Activated CD4-positive, alpha-beta memory T cell treated with anti-CD3 and anti-CD28 coated beads, Interleukin-2, amount 10 ng/mL, durations not matched to agents 7 days and 5 days (primary cell): ENCODE measurements around the gene ARHGAP25. TPM values are rescaled to one million over a fixed set of nuclear protein-coding genes. Genes with fewer than 3 reads are reported as not detected.

Experiments
- CTCF ChIA-PET: fragments of 350-600 bp; sonication (Branson Sonifier 250); formaldehyde crosslinking; loops from one replicate; lab custom pipeline; 2021; ENCODE audit warnings: antibody characterized with exemption, inconsistent platforms; lab: Charles Lee
- POLR2A ChIA-PET: fragments of 350-600 bp; sonication (Branson Sonifier 250); formaldehyde crosslinking; loops from one replicate; lab custom pipeline; 2021; ENCODE audit warnings: antibody characterized with exemption; lab: Charles Lee
- DNase-seq: peaks from one replicate; pipeline ENCODE4 v3.0.0-alpha.2; 2020
- H3K27ac Mint-ChIP-seq: one replicate; pipeline ENCODE4 v1.8.0; 2021; ENCODE audit warnings: mild to moderate bottlenecking, mixed read lengths
- H3K27me3 Mint-ChIP-seq: one replicate; pipeline ENCODE4 v1.8.0; 2021; ENCODE audit warnings: mixed read lengths
- H3K36me3 Mint-ChIP-seq: one replicate; pipeline ENCODE4 v1.8.0; 2021; ENCODE audit warnings: low read depth, mixed read lengths
- H3K4me1 Mint-ChIP-seq: one replicate; pipeline ENCODE4 v1.8.0; 2021; ENCODE audit warnings: mixed read lengths
- H3K4me3 Mint-ChIP-seq: one replicate; pipeline ENCODE4 v1.8.0; 2021; ENCODE audit warnings: mild to moderate bottlenecking, mixed read lengths
- H3K9me3 Mint-ChIP-seq: one replicate; pipeline ENCODE4 v1.8.0; 2021; ENCODE audit warnings: mixed read lengths
- total RNA-seq, 2 experiments: library from RNA; stranded (reverse); gene quantifications; one replicate each; pipeline ENCODE4 v1.2.3, GENCODE V29; 2021

The ARHGAP25 gene
- total RNA-seq, 2 experiments from 2014 or later, result 128 to 132 TPM

GRCh38 chr2:68721482-68722101 lies 13.0 kb upstream of the ARHGAP25 start:
- H3K27ac Mint-ChIP-seq, result peak overlapping the region; percentile 95
- peaks cover 99% of the 10 kb centered on the region for H3K4me1 Mint-ChIP-seq
- peak overlapping the region; percentile 58 for H3K4me3 Mint-ChIP-seq
- ChIA-PET CTCF (interaction anchor here (0.7 to 6.0 kb wide), 15 partner anchors 12 to 258 kb away, joined by 3 to 38 read pairs (median 4); partner anchors contain the start of gene ARHGAP25), POLR2A (interaction anchor here (0.7 to 19.9 kb wide), 14 partner anchors 9 to 256 kb away, joined by 3 to 491 read pairs (median 7); partner anchors contain the start of genes APLF, ARHGAP25 and FBXO48)
- H3K36me3 Mint-ChIP-seq, result no peaks in the 10 kb centered on the region
- DNase-seq, result peak; percentile 67
- H3K9me3 Mint-ChIP-seq, result no peaks in the 10 kb centered on the region
- H3K27me3 Mint-ChIP-seq, result no peaks in the 10 kb centered on the region

- H3K4me3 Mint-ChIP-seq, result no peak overlapping the region
- no peak for DNase-seq
- ChIA-PET CTCF (interaction anchor here (0.6 to 6.0 kb wide), 14 partner anchors 11 to 290 kb away, joined by 3 to 38 read pairs (median 4); partner anchors contain the start of genes ANTXR1 and ARHGAP25), POLR2A (interaction anchor here (0.5 to 19.9 kb wide), 8 partner anchors 11 to 257 kb away, joined by 4 to 491 read pairs (median 13); partner anchors contain the start of gene ARHGAP25)
- no peaks in the 10 kb centered on the region for H3K27me3 Mint-ChIP-seq
- no peaks in the 10 kb centered on the region for H3K36me3 Mint-ChIP-seq
- H3K27ac Mint-ChIP-seq, result peak overlapping the region; percentile 95
- no peaks in the 10 kb centered on the region for H3K9me3 Mint-ChIP-seq
- H3K4me1 Mint-ChIP-seq, result peaks cover 99% of the 10 kb centered on the region
Observed at GRCh38 chr2:68722712-68723111, 11.9 kb upstream of the ARHGAP25 start.

GRCh38 chr2:68723181-68723580 lies 11.4 kb upstream of the ARHGAP25 start:
- Mint-ChIP-seq H3K4me3 (no peak overlapping the region), H3K27ac (peak overlapping the region; percentile 95), H3K4me1 (peaks cover 99% of the 10 kb centered on the region), H3K27me3 (no peaks in the 10 kb centered on the region), H3K9me3 (no peaks in the 10 kb centered on the region), H3K36me3 (no peaks in the 10 kb centered on the region)
- CTCF ChIA-PET, result interaction anchor here (0.6 to 6.0 kb wide), 10 partner anchors 8 to 290 kb away, joined by 3 to 38 read pairs (median 8); partner anchors contain the start of genes ANTXR1 and ARHGAP25
- DNase-seq, result no peak
- POLR2A ChIA-PET, result interaction anchor here (0.5 to 19.9 kb wide), 5 partner anchors 10 to 185 kb away, joined by 4 to 491 read pairs (median 46); partner anchors contain the start of gene ARHGAP25

GRCh38 chr2:68726100-68726499 lies 8.5 kb upstream of the ARHGAP25 start:
- CTCF ChIA-PET, result interaction anchor here (0.9 to 3.3 kb wide), 7 partner anchors 10 to 263 kb away, joined by 3 to 17 read pairs (median 4); no protein-coding TSS in a partner anchor
- no peaks in the 10 kb centered on the region for H3K36me3 Mint-ChIP-seq
- POLR2A ChIA-PET, result interaction anchor here (0.5 to 19.9 kb wide), 10 partner anchors 8 to 1356 kb away, joined by 3 to 491 read pairs (median 4); partner anchors contain the start of genes APLF, ARHGAP25 and FBXO48
- peaks cover 83% of the 10 kb centered on the region for H3K4me1 Mint-ChIP-seq
- H3K4me3 Mint-ChIP-seq, result no peak overlapping the region
- no peak for DNase-seq
- H3K27me3 Mint-ChIP-seq, result no peaks in the 10 kb centered on the region
- no peaks in the 10 kb centered on the region for H3K9me3 Mint-ChIP-seq
- peak overlapping the region; percentile 95 for H3K27ac Mint-ChIP-seq

- Mint-ChIP-seq H3K9me3 (no peaks in the 10 kb centered on the region), H3K4me1 (peaks cover 83% of the 10 kb centered on the region), H3K36me3 (no peaks in the 10 kb centered on the region), H3K27ac (peak overlapping the region; percentile 95), H3K27me3 (no peaks in the 10 kb centered on the region), H3K4me3 (peak overlapping the region; percentile 54)
- POLR2A ChIA-PET, result interaction anchor here (0.5 to 19.9 kb wide), 10 partner anchors 8 to 1355 kb away, joined by 3 to 491 read pairs (median 4); partner anchors contain the start of genes APLF, ARHGAP25 and FBXO48
- peak; percentile 89 for DNase-seq
- CTCF ChIA-PET, result interaction anchor here (0.9 to 3.3 kb wide), 9 partner anchors 9 to 264 kb away, joined by 3 to 17 read pairs (median 4); no protein-coding TSS in a partner anchor
Observed at GRCh38 chr2:68726608-68727367, 7.8 kb upstream of the ARHGAP25 start.

- no peaks in the 10 kb centered on the region for H3K27me3 Mint-ChIP-seq
- H3K36me3 Mint-ChIP-seq, result no peaks in the 10 kb centered on the region
- DNase-seq, result no peak
- peak overlapping the region; percentile 95 for H3K27ac Mint-ChIP-seq
- ChIA-PET CTCF (interaction anchor here (1.2 to 3.3 kb wide), 5 partner anchors 10 to 24 kb away, joined by 4 to 17 read pairs (median 6); no protein-coding TSS in a partner anchor), POLR2A (interaction anchor here (0.9 to 19.9 kb wide), 6 partner anchors 11 to 185 kb away, joined by 3 to 491 read pairs (median 15); no protein-coding TSS in a partner anchor)
- H3K9me3 Mint-ChIP-seq, result no peaks in the 10 kb centered on the region
- H3K4me3 Mint-ChIP-seq, result peak overlapping the region; percentile 54
- H3K4me1 Mint-ChIP-seq, result peaks cover 74% of the 10 kb centered on the region
Observed at GRCh38 chr2:68727683-68728375, 6.8 kb upstream of the ARHGAP25 start.

GRCh38 chr2:68730828-68731227 lies 3.8 kb upstream of the ARHGAP25 start:
- Mint-ChIP-seq H3K4me1 (peaks cover 45% of the 10 kb centered on the region), H3K36me3 (no peaks in the 10 kb centered on the region), H3K9me3 (no peaks in the 10 kb centered on the region), H3K4me3 (no peak overlapping the region), H3K27me3 (no peaks in the 10 kb centered on the region), H3K27ac (no peak overlapping the region)
- ChIA-PET POLR2A (interaction anchor here (0.7 to 19.9 kb wide), 6 partner anchors 10 to 263 kb away, joined by 3 to 491 read pairs (median 3); partner anchors contain the start of genes APLF and FBXO48), CTCF (interaction anchor here (1.2 to 2.4 kb wide), 2 partner anchors 21 to 35 kb away, joined by 3 to 10 read pairs; no protein-coding TSS in a partner anchor)
- peak; percentile 2 for DNase-seq

- H3K27ac Mint-ChIP-seq, result no peak overlapping the region
- no peaks in the 10 kb centered on the region for H3K9me3 Mint-ChIP-seq
- DNase-seq, result peak; percentile 6
- ChIA-PET CTCF (interaction anchor here (0.7 to 3.5 kb wide), 9 partner anchors 10 to 180 kb away, joined by 3 to 26 read pairs (median 5); no protein-coding TSS in a partner anchor), POLR2A (interaction anchor here (0.7 to 3.7 kb wide), 10 partner anchors 10 to 479 kb away, joined by 3 to 115 read pairs (median 21); partner anchors contain the start of genes APLF and FBXO48)
- no peak overlapping the region for H3K4me3 Mint-ChIP-seq
- no peaks in the 10 kb centered on the region for H3K27me3 Mint-ChIP-seq
- H3K36me3 Mint-ChIP-seq, result peaks cover 11% of the 10 kb centered on the region
- peaks cover 31% of the 10 kb centered on the region for H3K4me1 Mint-ChIP-seq
Observed at GRCh38 chr2:68732036-68732932, 2.3 kb upstream of the ARHGAP25 start.

GRCh38 chr2:68733365-68733764 lies 1.2 kb upstream of the ARHGAP25 start:
- no peak for DNase-seq
- no peak overlapping the region for H3K4me3 Mint-ChIP-seq
- no peaks in the 10 kb centered on the region for H3K27me3 Mint-ChIP-seq
- CTCF ChIA-PET, result interaction anchor here (1.0 to 3.5 kb wide), 15 partner anchors 11 to 270 kb away, joined by 3 to 26 read pairs (median 5); no protein-coding TSS in a partner anchor
- H3K9me3 Mint-ChIP-seq, result no peaks in the 10 kb centered on the region
- POLR2A ChIA-PET, result interaction anchor here (1.2 to 3.7 kb wide), 17 partner anchors 11 to 483 kb away, joined by 4 to 115 read pairs (median 12); partner anchors contain the start of genes APLF and FBXO48
- no peak overlapping the region for H3K27ac Mint-ChIP-seq
- peaks cover 29% of the 10 kb centered on the region for H3K4me1 Mint-ChIP-seq
- peaks cover 22% of the 10 kb centered on the region for H3K36me3 Mint-ChIP-seq

- H3K4me1 Mint-ChIP-seq, result peaks cover 29% of the 10 kb centered on the region
- DNase-seq, result peak; percentile 16
- CTCF ChIA-PET, result interaction anchor here (0.8 to 3.5 kb wide), 16 partner anchors 10 to 270 kb away, joined by 3 to 26 read pairs (median 5); no protein-coding TSS in a partner anchor
Observed at GRCh38 chr2:68734176-68734575, 435 bp upstream of the ARHGAP25 start.

More at GRCh38 chr2:68734176-68734575, 435 bp upstream of the ARHGAP25 start:
- Mint-ChIP-seq H3K4me3 (no peak overlapping the region), H3K36me3 (peaks cover 30% of the 10 kb centered on the region), H3K27ac (no peak overlapping the region), H3K27me3 (no peaks in the 10 kb centered on the region), H3K9me3 (no peaks in the 10 kb centered on the region)
- POLR2A ChIA-PET, result interaction anchor here (0.7 to 3.7 kb wide), 24 partner anchors 8 to 484 kb away, joined by 3 to 115 read pairs (median 8); partner anchors contain the start of genes APLF and FBXO48
